Tibial artery (tissue), 4 donors: Measurements from ENCODE around the gene TRAPPC10.
"Not testable (repeated sequence)": the region's sequence is repeated elsewhere in the genome, so short reads cannot be mapped to it uniquely, and the experiment has no call there.

Experiments used
- DNase-seq, 2 donors: peaks; one replicate each; pipeline ENCODE4 v3.0.0-alpha.2; 2019
- H3K27ac ChIP-seq, 2 donors: fragments of 200-600 bp; sonication (generic) in 1 of 2; 1 replicate in 1 of 2; 2 replicates in 1 of 2; pipeline ENCODE4 v1.5.1; 2018 to 2019; ENCODE audit warnings: mild to moderate bottlenecking in 1 of 2
- H3K27me3 ChIP-seq, 2 donors: fragments of 200-600 bp; sonication (generic) in 1 of 2; one replicate each; pipeline versions ENCODE4 v1.5.1 to v1.6.0; 2016 to 2019
- H3K36me3 ChIP-seq, 3 donors: fragments of 200-600 bp; sonication (generic) in 2 of 3; one replicate each; pipeline ENCODE4 v1.5.1; 2016 to 2019; ENCODE audit warnings: mild to moderate bottlenecking in 2 of 3
- H3K4me1 ChIP-seq, 4 donors: fragments of 200-600 bp; sonication (generic) in 2 of 4; 1 replicate in 3 of 4; 2 replicates in 1 of 4; pipeline ENCODE4 v1.5.1; 2016 to 2019
- H3K4me3 ChIP-seq, 2 donors: fragments of 200-600 bp; sonication (generic) in 1 of 2; 1 replicate in 1 of 2; 2 replicates in 1 of 2; pipeline ENCODE4 v1.5.1; 2018 to 2019; ENCODE audit warnings: mild to moderate bottlenecking in 2 of 2
- H3K9me3 ChIP-seq, 3 donors: fragments of 200-600 bp; sonication (generic) in 1 of 3; one replicate each; pipeline ENCODE4 v1.5.1; 2016 to 2019
- intact Hi-C: fragments of 100-400 bp; cut with DNase I; formaldehyde crosslinking; loops from one replicate; pipeline ENCODE4 v1.15.0; 2023; ENCODE audit warnings: low total_unique reads

TRAPPC10 gene

GRCh38 chr21:44155231-44155993 is 143.3 kb downstream of the TRAPPC10 start:
- H3K4me3 ChIP-seq, H3K4me1 ChIP-seq, H3K27ac ChIP-seq, H3K27me3 ChIP-seq, H3K36me3 ChIP-seq, intact Hi-C loops, DNase-seq, H3K9me3 ChIP-seq: not testable (repeated sequence)

- H3K36me3 ChIP-seq, H3K4me1 ChIP-seq, H3K27me3 ChIP-seq, H3K27ac ChIP-seq, DNase-seq, H3K9me3 ChIP-seq, intact Hi-C loops, H3K4me3 ChIP-seq: not testable (repeated sequence)
Observed at GRCh38 chr21:44155994-44156380, 143.9 kb downstream of the TRAPPC10 start.
